HG02763 (cell line): Measurements from ENCODE around the gene RWDD3.

Experiments used
- ATAC-seq: cut with Tn5 transposase; IDR thresholded peaks from one replicate; pipeline ENCODE4 v1.9.1; 2021; ENCODE audit warnings: mild to moderate bottlenecking, moderate library complexity; ENCODE audit not compliant: unreplicated experiment

RWDD3 gene

GRCh38 chr1:95229706-95230105 lies 4.3 kb upstream of the RWDD3 start:
- ATAC-seq: no peak

- ATAC-seq: no peak
Observed at GRCh38 chr1:95230256-95230655, 3.8 kb upstream of the RWDD3 start.

GRCh38 chr1:95230768-95231191 lies 3.2 kb upstream of the RWDD3 start:
- no peak for ATAC-seq

DNA sequence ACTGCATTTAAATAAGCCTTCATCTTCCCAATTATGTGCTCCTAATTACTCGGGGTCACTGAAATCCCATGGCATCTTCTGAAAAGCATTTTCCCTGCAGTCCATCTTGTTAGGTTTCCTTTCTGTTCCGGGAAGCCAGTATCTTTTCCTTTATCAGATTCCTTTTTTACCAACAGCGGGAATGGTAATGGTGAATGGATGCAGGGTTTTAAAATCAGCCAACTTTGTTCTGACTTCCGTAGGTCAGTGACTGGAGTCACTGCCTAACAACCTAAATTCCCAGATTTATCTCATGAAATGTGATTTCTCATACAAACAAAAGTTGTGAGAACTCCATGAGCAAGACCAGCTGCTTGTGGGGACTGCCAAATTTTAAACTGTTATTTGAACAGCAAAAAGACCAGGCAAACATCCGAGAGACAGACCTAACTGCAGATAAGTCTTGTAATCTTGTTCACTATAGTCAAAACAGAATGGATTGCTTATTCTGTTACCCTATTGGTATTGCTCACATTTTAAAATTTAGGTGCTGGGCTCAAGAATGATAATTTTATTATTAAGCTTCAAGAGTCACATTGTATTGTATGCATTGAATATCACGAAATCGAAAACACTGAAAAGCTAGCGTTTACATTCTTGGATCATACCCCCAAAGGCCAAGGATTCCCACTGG lies 1.2 kb upstream of the RWDD3 start:
- no peak for ATAC-seq

GRCh38 chr1:95233319-95233736 lies 682 bp upstream of the RWDD3 start:
- ATAC-seq: no peak

- no peak for ATAC-seq
Observed at GRCh38 chr1:95236784-95237575, 3.0 kb downstream of the RWDD3 start.

DNA sequence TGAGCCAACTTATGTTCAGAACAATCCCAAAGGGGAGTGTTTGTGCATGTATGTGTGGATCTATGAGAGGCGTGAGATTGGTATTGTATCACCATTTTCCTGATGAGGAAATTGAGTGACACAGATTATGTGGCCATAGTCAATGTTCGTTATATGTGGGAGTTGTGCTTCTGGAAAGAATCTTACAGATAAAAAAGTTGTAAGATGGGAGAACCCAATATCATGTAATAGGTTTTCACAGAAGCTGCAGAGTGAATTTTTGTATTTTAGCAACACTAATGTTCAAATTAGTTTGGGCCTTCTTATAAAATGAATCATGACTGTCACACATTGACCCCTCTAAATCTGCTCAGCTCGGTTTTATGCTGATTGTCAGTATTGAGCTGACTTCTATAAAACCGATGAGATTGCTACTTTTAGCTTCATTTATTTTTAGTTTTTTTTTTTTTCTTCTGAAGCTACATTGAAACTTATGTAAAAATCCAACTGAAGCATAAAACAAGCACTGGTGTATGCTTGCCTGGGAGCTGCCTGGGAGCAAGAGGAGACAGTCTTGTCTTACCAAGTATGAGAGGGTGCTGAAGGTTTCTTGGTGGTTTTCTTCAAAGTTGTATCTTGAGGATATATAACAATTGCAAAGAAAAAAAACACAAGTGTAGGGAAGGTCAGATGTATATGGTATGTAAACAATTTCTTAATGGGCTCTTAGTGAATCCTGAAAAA lies 4.1 kb downstream of the RWDD3 start:
- no peak for ATAC-seq

- no peak for ATAC-seq
Observed at GRCh38 chr1:95245029-95245428, 11.0 kb downstream of the RWDD3 start.

DNA sequence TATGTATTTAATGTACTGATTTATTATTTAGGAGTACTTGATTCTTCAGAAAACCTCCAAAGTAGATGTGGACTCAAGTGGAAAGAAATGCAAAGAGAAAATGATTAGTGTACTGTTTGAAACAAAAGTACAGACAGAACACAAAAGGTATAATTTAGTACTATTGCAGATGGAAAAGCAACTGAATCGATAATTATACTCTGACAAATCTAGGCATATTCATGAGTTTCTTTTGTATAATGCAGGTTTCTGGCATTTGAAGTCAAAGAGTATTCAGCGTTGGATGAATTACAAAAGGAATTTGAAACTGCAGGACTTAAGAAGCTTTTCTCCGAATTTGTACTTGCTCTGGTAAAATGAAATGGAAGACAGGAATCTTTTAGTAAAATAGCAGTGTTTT lies 12.5 kb downstream of the RWDD3 start:
- ATAC-seq: no peak

DNA sequence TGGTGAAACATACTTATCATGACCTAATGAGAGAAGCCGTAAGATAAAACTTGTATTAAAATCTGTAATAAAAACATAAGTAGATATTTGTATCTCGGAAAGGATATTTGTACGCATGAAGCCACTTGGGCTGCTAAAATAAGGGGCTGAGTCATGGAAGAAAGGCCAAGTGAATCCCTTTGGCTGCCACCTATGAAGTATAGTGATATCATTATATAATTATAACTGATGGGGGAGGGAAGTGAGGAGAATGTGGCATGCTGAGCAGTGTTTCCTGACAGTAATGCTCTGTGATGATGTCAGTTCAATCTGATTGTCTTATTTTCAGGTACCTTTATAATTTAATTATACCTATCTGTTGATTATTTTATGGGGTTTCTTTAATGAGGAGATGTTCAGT lies 13.6 kb downstream of the RWDD3 start:
- ATAC-seq: no peak

DNA sequence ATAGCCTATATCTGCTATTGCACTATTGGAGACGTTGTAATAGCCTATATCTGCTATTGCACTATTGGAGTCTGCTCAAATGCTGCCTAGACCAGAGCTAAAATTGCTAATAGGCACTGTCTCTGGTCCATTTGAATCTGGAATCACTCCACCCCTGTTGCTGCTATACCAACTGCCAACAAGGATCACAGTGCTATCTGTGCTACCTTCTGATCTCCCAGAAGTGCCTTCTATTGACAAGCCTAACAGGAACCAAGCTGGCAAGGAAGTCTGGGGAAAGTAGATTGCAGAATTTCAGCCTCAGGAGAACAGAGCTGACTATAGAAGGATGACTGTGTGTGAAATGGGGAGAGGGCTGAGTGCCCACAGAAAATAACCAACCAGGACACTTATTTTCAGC lies 15.9 kb downstream of the RWDD3 start:
- no peak for ATAC-seq

DNA sequence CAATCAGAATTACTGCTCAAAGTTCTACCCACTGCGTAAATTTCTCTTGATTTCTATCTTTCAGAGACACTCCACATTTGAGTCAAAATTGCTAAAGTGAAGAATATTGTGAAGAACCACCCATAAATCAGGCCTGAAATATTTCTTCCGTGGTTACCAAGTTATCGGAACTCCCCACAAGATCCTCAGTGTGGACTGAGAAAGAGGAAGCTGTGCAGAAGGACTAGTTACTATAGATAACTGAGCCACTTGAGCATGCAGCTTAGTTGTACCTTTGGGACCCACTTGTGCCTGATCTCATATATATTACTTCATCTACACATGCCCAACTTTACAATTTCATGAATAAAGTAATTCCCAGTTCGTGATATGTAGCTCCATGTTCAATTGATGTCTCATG lies 18.4 kb downstream of the RWDD3 start:
- ATAC-seq: no peak

DNA sequence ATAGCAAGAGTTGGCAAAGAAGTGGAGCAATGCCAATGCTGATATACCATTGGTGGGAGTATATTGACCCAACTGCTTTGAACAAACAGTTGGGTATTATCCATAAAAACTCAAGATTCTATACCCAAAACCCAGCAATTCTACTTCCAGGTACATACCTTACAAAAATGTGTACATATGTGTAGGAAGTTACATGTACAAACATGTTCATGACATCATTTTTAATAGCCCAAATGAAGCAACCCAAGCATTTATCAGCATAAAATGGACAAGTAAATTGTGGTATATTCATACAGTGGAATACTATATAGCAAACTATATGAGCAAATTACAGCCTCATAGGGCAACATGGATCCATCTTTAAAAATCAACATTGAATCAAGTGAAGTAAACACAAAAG lies 20.9 kb downstream of the RWDD3 start:
- ATAC-seq: no peak

GRCh38 chr1:95255826-95256225 lies 21.8 kb downstream of the RWDD3 start:
- ATAC-seq: no peak

DNA sequence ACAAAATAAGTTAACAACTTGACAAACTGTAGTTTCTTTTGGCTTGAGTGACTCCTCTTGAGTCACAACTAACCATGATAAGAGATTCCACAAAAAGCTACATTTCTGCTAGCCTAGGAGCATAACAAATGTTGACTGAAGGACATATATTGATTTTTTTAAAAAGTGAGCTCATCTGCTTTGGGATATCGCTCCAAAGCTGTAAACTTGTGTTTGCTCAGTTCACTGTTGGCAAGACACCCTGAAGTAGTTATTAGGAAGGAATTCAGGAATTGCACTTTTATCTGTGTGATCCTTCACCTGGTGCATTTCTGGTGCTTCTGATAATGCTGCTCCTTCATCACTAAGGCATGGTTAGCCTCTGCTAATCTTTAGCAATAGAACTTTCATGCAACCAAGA lies 23.7 kb downstream of the RWDD3 start:
- no peak for ATAC-seq

GRCh38 chr1:95259245-95259644 lies 25.2 kb downstream of the RWDD3 start:
- no peak for ATAC-seq

GRCh38 chr1:95262913-95263312 lies 28.9 kb downstream of the RWDD3 start:
- no peak for ATAC-seq

DNA sequence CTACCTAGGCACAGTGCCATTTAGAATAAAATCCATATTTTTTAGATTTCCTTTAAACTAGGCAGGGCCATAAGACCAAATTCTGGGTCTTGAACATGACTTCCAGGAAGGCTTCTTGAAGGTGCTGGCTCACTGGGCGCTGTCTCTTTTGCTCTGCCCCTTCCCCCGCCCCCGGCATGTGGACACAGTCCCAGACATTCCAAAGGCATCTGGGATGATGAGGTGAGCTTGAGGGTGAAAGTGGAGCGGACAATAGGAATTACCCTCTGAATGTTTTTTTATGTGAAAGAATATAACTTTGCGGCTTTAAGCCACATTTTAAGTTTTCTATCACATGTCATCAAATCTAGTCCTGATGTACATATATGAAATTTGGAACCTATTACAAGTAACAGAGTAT lies 29.4 kb downstream of the RWDD3 start:
- no peak for ATAC-seq

GRCh38 chr1:95265106-95265505 lies 31.1 kb downstream of the RWDD3 start:
- no peak for ATAC-seq

- no peak for ATAC-seq
Observed at GRCh38 chr1:95276429-95276828, 42.4 kb downstream of the RWDD3 start.

- ATAC-seq: peak; percentile 60
Observed at GRCh38 chr1:95278173-95279006, 44.4 kb downstream of the RWDD3 start.
